ENCODE results near the gene CTBP2.

Gene CTBP2

GRCh38 chr10:125017547-125018298 lies 142.6 kb downstream of the CTBP2 start:
- DNase-seq = no peak

GRCh38 chr10:125016611-125017202 lies 143.7 kb downstream of the CTBP2 start:
- DNase-seq = no peak

- no peak for DNase-seq
These were observed 144.2 kb downstream of the CTBP2 start for GRCh38 chr10:125016123-125016522.

- DNase-seq = peak in 2 of 5 experiments; percentile 15 to 80
These were observed 144.9 kb downstream of the CTBP2 start for GRCh38 chr10:125015356-125015944.

- DNase-seq = peak in 1 of 5 experiments; percentile 1
These were observed 145.5 kb downstream of the CTBP2 start for GRCh38 chr10:125014836-125015355.

- no peak for DNase-seq
These were observed 146.1 kb downstream of the CTBP2 start for GRCh38 chr10:125014086-125014830.

GRCh38 chr10:125013529-125013872 lies 146.9 kb downstream of the CTBP2 start:
- DNase-seq = no peak

GRCh38 chr10:125012851-125013528 lies 147.4 kb downstream of the CTBP2 start:
- DNase-seq = no peak

GRCh38 chr10:125011926-125012705 lies 148.2 kb downstream of the CTBP2 start:
- DNase-seq = no peak

- DNase-seq = no peak
These were observed 149.0 kb downstream of the CTBP2 start for GRCh38 chr10:125011171-125011925.

- no peak for DNase-seq
These were observed 150.0 kb downstream of the CTBP2 start for GRCh38 chr10:125010362-125010761.

GRCh38 chr10:125009661-125010161 lies 150.7 kb downstream of the CTBP2 start:
- DNase-seq = no peak

GRCh38 chr10:125008689-125009638 lies 151.4 kb downstream of the CTBP2 start:
- no peak for DNase-seq

GRCh38 chr10:125007436-125007835 lies 152.9 kb downstream of the CTBP2 start:
- no peak for DNase-seq

- DNase-seq = no peak
These were observed 153.4 kb downstream of the CTBP2 start for GRCh38 chr10:125006921-125007426.

GRCh38 chr10:125006188-125006680 lies 154.1 kb downstream of the CTBP2 start:
- DNase-seq = no peak

- no peak for DNase-seq
These were observed 154.8 kb downstream of the CTBP2 start for GRCh38 chr10:125005312-125006187.
